Spinal cord (tissue), 10 donors: ENCODE results near the gene CTCF. TPM values are rescaled to one million over a fixed set of nuclear protein-coding genes. Genes with fewer than 3 reads are reported as not detected.

Experiments used
- DNase-seq, 6 donors: peaks; one replicate each; pipeline versions ENCODE4 v3.0.0 to v3.0.0-alpha.2; 2013 to 2015; ENCODE audit warnings: low spot score in 6 of 6, low read depth in 4 of 6
- H3K27ac ChIP-seq: one replicate; pipeline ENCODE4 v1.5.1; 2013; ENCODE audit warnings: low read depth, low read length, control low read depth
- H3K27me3 ChIP-seq: one replicate; pipeline ENCODE4 v1.6.1; 2013; ENCODE audit warnings: low read length; ENCODE audit not compliant: control insufficient read depth, insufficient read depth
- H3K36me3 ChIP-seq: one replicate; pipeline ENCODE4 v1.6.1; 2013; ENCODE audit warnings: low read length; ENCODE audit not compliant: control insufficient read depth, insufficient read depth
- H3K4me1 ChIP-seq: one replicate; pipeline ENCODE4 v1.6.1; 2013; ENCODE audit warnings: low read length; ENCODE audit not compliant: control insufficient read depth, insufficient read depth
- H3K4me3 ChIP-seq: one replicate; pipeline ENCODE4 v1.5.1; 2013; ENCODE audit warnings: low read depth, low read length, control low read depth
- H3K9me3 ChIP-seq: one replicate; pipeline ENCODE4 v1.6.1; 2013; ENCODE audit warnings: low read length; ENCODE audit not compliant: control insufficient read depth, insufficient read depth
- WGBS: methylation state at CpG from one replicate; pipeline ENCODE4 v1.1.5; 2013; ENCODE audit warnings: missing lambda C conversion rate; ENCODE audit not compliant: insufficient coverage; 5-methylcytosine and 5-hydroxymethylcytosine counted together
- polyA plus RNA-seq, 2 donors: library from polyadenylated mRNA; unstranded; fragments of 120-200 nt; gene quantifications; one replicate each; pipeline ENCODE4 v1.2.1, GENCODE V29; 2013; ENCODE audit not compliant: insufficient read length in 2 of 2
- total RNA-seq, 2 donors: library from RNA; depleted of rRNA in 1 of 2; stranded (reverse); fragments of 120-200 nt in 1 of 2; fragments of >200 nt in 1 of 2; gene quantifications; one replicate each; pipeline versions ENCODE4 v1.2.3 to v1.2.4, GENCODE V29; 2013 to 2014
- donor health status: healthy.

Gene CTCF
- total and polyA plus RNA-seq, 4 donors = 39.7 to 65.1 (median 51.6) TPM

DNA sequence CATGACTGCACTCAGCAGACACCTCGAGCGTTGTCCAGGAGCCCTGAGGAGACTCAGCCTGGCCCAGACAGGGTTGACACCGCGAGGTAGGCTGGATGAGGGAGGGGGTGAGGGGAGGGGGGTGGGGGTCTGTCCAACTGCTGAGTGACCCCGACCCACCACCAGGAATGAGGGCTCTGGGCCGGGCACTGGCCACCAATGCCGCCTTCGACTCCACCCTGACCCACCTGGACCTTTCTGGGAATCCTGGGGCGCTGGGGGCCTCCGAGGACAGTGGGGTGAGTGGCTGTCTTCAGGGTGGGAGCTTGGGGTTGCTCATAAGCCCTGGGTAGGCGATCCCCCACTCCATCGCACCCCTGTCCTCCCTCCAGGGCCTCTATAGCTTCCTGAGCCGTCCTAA lies 85.4 kb downstream of the CTCF start:
- Histone ChIP-seq H3K4me3 (no peak overlapping the region), H3K27me3 (peaks cover 87% of the 10 kb centered on the region), H3K36me3 (no peaks in the 10 kb centered on the region), H3K4me1 (peaks cover 34% of the 10 kb centered on the region), H3K27ac (no peak overlapping the region), H3K9me3 (no peaks in the 10 kb centered on the region)
- 90% methylated on average over 2 of the region's 13 CpGs for WGBS
- no peak for DNase-seq

GRCh38 chr16:67648088-67648763 lies 85.9 kb downstream of the CTCF start:
- H3K4me3 ChIP-seq = no peak overlapping the region
- H3K4me1 ChIP-seq = peaks cover 33% of the 10 kb centered on the region
- WGBS = 9% methylated on average over 65 of the region's 65 CpGs
- H3K36me3 ChIP-seq = no peaks in the 10 kb centered on the region
- no peak overlapping the region for H3K27ac ChIP-seq
- peaks cover 89% of the 10 kb centered on the region for H3K27me3 ChIP-seq
- DNase-seq = no peak
- H3K9me3 ChIP-seq = no peaks in the 10 kb centered on the region

DNA sequence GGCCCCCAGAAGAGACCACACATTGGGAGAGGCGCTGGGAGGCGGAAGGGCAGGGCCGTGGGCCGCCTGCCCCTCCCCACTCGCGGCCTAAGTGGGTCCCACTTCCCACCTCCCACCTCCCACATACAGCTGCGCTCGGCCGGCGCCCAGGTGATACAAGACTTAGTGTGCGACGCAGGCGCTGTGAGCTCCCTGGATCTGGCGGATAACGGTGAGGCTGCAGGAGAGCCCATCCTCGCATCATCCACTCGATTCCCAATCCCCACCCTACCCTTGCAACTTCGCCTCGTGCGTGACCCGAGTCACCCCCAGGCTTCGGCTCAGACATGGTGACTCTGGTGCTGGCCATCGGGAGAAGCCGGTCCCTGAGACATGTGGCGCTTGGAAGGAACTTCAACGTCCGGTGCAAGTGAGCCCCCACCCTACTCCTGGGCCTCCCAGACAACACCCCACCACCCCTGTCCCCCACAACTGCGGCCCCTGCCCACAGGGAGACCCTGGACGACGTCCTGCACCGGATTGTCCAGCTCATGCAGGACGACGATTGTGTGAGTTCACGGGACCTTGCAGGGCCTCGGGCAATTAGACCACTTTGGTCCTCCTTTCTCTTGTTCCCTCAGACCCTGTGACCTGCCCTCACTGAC lies 86.6 kb downstream of the CTCF start:
- Histone ChIP-seq H3K9me3 (no peaks in the 10 kb centered on the region), H3K4me3 (no peak overlapping the region), H3K4me1 (peaks cover 39% of the 10 kb centered on the region), H3K27ac (no peak overlapping the region), H3K36me3 (no peaks in the 10 kb centered on the region), H3K27me3 (peaks cover 93% of the 10 kb centered on the region)
- DNase-seq = no peak
- WGBS = 33% methylated on average over 32 of the region's 35 CpGs

- no peaks in the 10 kb centered on the region for H3K9me3 ChIP-seq
- H3K4me3 ChIP-seq = no peak overlapping the region
- no peak overlapping the region for H3K27ac ChIP-seq
- peak in 1 of 6 donors; percentile 37 for DNase-seq
- H3K4me1 ChIP-seq = peaks cover 43% of the 10 kb centered on the region
- H3K27me3 ChIP-seq = peaks cover 93% of the 10 kb centered on the region
- WGBS = 8% methylated on average over 34 of the region's 34 CpGs
- H3K36me3 ChIP-seq = peaks cover 4% of the 10 kb centered on the region
Measured at GRCh38 chr16:67649494-67649931, 87.2 kb downstream of the CTCF start.

- Histone ChIP-seq H3K27me3 (peaks cover 93% of the 10 kb centered on the region), H3K36me3 (peaks cover 7% of the 10 kb centered on the region), H3K9me3 (no peaks in the 10 kb centered on the region), H3K4me3 (no peak overlapping the region), H3K4me1 (peaks cover 45% of the 10 kb centered on the region), H3K27ac (no peak overlapping the region)
- 43% methylated on average over 7 of the region's 8 CpGs for WGBS
- DNase-seq = no peak
Measured at GRCh38 chr16:67650023-67650422, 87.7 kb downstream of the CTCF start.

DNA sequence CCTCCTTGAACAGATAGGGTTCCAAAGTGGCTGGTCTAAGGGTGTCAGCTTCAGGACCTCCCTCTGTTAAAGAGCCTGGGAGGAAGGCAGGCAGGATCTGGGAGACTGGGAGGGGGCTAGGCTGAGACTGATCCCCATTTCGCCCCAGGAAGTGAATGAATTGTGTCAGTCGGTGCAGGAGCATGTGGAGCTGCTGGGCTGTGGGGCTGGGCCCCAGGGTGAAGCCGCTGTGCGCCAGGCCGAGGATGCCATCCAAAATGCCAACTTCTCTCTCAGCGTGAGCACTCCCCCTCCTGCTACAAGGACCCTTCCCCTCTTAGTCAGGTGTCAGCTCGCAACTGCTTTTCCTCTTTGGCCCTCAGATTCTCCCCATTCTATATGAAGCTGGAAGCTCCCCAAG lies 88.7 kb downstream of the CTCF start:
- WGBS = 94% methylated on average over 7 of the region's 7 CpGs
- Histone ChIP-seq H3K4me1 (peaks cover 45% of the 10 kb centered on the region), H3K4me3 (no peak overlapping the region), H3K27ac (no peak overlapping the region), H3K9me3 (no peaks in the 10 kb centered on the region), H3K27me3 (peaks cover 82% of the 10 kb centered on the region), H3K36me3 (peaks cover 12% of the 10 kb centered on the region)
- no peak for DNase-seq

DNA sequence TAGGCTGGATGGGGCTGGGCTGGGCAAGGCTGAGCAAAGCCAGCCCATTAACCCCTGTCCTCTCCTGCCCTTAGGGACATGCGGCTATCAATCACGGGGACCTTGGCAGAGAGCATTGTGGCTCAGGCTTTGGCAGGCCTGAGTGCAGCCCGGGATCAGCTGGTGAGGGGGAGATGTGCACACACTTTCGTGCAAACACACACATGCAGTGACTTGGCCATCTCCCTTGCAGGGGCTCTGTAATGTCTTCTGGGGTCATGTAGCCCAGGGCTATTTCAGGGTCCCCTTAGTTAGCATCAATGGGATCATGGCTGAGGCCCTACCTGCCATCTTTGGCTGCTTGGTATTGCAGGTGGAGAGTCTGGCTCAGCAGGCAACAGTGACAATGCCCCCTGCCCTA lies 89.5 kb downstream of the CTCF start:
- no peak for DNase-seq
- Histone ChIP-seq H3K4me1 (peaks cover 45% of the 10 kb centered on the region), H3K27ac (no peak overlapping the region), H3K36me3 (peaks cover 20% of the 10 kb centered on the region), H3K27me3 (peaks cover 74% of the 10 kb centered on the region), H3K4me3 (no peak overlapping the region), H3K9me3 (no peaks in the 10 kb centered on the region)
- 65% methylated on average over 4 of the region's 4 CpGs for WGBS

DNA sequence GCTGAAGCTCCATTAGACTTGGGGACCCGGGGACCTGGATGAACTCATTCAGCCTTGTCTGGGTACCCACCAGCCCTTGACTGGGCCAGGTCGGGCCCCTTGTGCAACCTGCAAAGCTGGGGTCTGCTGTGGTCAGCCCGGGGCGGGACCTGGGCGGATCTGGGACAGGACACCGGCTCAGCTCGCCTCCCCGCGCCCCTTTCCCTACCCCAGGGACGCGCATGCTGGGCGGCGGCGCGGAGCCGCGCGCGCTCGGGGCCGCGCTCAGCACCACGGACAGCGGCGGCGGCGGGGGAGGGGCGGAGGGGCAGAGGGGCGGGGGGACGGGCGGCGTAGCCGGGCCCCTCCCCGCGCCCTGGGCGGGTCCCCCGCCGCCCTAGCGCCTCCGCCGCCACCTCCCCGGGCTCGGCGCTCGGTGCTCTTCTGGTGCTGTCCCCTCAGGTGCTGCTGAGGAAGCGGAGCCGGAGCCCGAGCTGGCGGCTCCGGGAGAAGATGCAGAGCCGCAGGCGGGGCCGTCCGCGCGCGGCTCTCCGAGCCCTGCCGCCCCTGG lies 90.3 kb downstream of the CTCF start:
- H3K27ac ChIP-seq = no peak overlapping the region
- H3K4me1 ChIP-seq = peaks cover 45% of the 10 kb centered on the region
- H3K36me3 ChIP-seq = peaks cover 29% of the 10 kb centered on the region
- H3K27me3 ChIP-seq = peaks cover 67% of the 10 kb centered on the region
- H3K9me3 ChIP-seq = no peaks in the 10 kb centered on the region
- no peak overlapping the region for H3K4me3 ChIP-seq
- peak in 2 of 6 donors; percentile 59 to 64 for DNase-seq
- WGBS = 2% methylated on average over 53 of the region's 59 CpGs

DNA sequence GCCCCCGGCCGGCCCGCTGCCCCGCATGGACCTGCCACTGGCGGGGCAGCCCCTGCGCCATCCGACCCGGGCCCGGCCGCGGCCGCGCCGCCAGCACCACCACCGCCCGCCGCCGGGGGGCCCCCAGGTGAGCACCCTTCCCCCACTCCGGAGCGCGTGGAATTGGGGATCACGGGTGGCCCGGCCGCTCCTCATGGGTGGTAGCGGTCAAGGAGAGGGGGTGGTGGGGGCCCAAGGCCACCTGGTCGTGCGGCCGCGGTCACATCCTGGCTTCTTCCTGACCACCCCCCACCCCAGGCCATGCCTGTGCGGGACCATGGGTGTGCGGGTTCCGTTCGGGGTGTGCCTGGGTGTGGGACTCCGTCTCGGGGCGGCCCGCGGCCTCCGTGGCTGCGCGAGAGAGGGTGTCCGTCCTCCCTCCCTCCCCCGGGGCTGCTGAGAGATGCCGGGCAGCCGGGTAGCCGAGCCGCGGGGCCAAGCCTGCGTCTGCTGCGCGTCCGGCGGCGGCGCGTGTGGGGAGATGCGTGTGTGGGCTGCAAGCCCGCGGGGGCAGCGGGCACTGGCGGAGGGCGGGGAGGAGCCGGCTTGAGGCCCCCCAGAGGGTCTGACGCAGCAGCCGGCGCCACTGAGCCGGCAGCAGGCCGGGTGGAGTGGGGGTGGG lies 90.9 kb downstream of the CTCF start:
- WGBS = under 1% methylated on average over 62 of the region's 68 CpGs
- H3K27me3 ChIP-seq = peaks cover 61% of the 10 kb centered on the region

More for the DNA sequence above, 90.9 kb downstream of the CTCF start:
- Histone ChIP-seq H3K4me1 (peaks cover 41% of the 10 kb centered on the region), H3K4me3 (peak overlapping the region; percentile 39), H3K27ac (no peak overlapping the region), H3K36me3 (peaks cover 35% of the 10 kb centered on the region), H3K9me3 (no peaks in the 10 kb centered on the region)
- DNase-seq = peak in 1 of 6 donors; percentile 55
